HepG2 (cell line): Measurements from ENCODE around the gene GJD4.

Source experiments
- EEA1 ChIP-seq: sonication (generic); formaldehyde crosslinking; IDR thresholded peaks from 2 replicates; pipeline ENCODE4 v1.5.1; 2020; ENCODE audit warnings: mild to moderate bottlenecking, missing genetic modification reagents, borderline replicate concordance
- ELF4 ChIP-seq: sonication (generic); formaldehyde crosslinking; IDR thresholded peaks from 2 replicates; pipeline ENCODE4 v1.5.0; 2020; ENCODE audit warnings: missing genetic modification reagents, mild to moderate bottlenecking, moderate library complexity, borderline replicate concordance
- REPIN1 ChIP-seq: sonication (generic); formaldehyde crosslinking; IDR thresholded peaks from 2 replicates; pipeline ENCODE4 v1.8.0; 2022; ENCODE audit warnings: missing genetic modification reagents, low read depth, mild to moderate bottlenecking, borderline replicate concordance
- ZFX ChIP-seq: sonication (generic); formaldehyde crosslinking; IDR thresholded peaks from 2 replicates; pipeline ENCODE4 v1.4.0; 2020; ENCODE audit warnings: mild to moderate bottlenecking, low read depth, missing genetic modification reagents, moderate library complexity
- ZIK1 ChIP-seq: sonication (generic); formaldehyde crosslinking; IDR thresholded peaks from 2 replicates; pipeline ENCODE4 v1.5.0; 2020; ENCODE audit warnings: mild to moderate bottlenecking, low read depth, missing genetic modification reagents, borderline replicate concordance
- ZNF12 ChIP-seq: sonication (generic); formaldehyde crosslinking; IDR thresholded peaks from 2 replicates; pipeline ENCODE4 v1.5.0; 2020; ENCODE audit warnings: missing genetic modification reagents

GRCh38 chr10:35575640-35576039 lies 29.5 kb upstream of the GJD4 start:
- TF ChIP-seq ZFX (CRISPR knock-in tag): no peak
- no peak for TF ChIP-seq ZNF12 (CRISPR knock-in tag)
- no peak for TF ChIP-seq REPIN1 (CRISPR knock-in tag)
- TF ChIP-seq ZIK1 (CRISPR knock-in tag): no peak
- TF ChIP-seq EEA1 (CRISPR knock-in tag): no peak
- no peak for TF ChIP-seq ELF4 (CRISPR knock-in tag)
